ENCODE measurements around the gene CNKSR3.
"Not testable (repeated sequence)": the region's sequence is repeated elsewhere in the genome, so short reads cannot be mapped to it uniquely, and the experiment has no call there.

CNKSR3 gene

GRCh38 chr6:154526996-154527395 lies 16.5 kb upstream of the CNKSR3 start:
- no peak for DNase-seq

GRCh38 chr6:154522576-154522975 lies 12.1 kb upstream of the CNKSR3 start:
- DNase-seq: no peak

- no peak for DNase-seq
These were observed 10.9 kb upstream of the CNKSR3 start for GRCh38 chr6:154521412-154521811.

GRCh38 chr6:154520280-154520679 lies 9.8 kb upstream of the CNKSR3 start:
- no peak for DNase-seq

GRCh38 chr6:154518396-154518795 lies 7.9 kb upstream of the CNKSR3 start:
- DNase-seq: no peak

- no peak for DNase-seq
These were observed 5.8 kb upstream of the CNKSR3 start for GRCh38 chr6:154516276-154516675.

GRCh38 chr6:154515826-154516225 lies 5.3 kb upstream of the CNKSR3 start:
- no peak for DNase-seq

GRCh38 chr6:154515076-154515475 lies 4.6 kb upstream of the CNKSR3 start:
- not testable (repeated sequence) for DNase-seq

GRCh38 chr6:154514481-154514880 lies 4.0 kb upstream of the CNKSR3 start:
- DNase-seq: no peak

- no peak for DNase-seq
These were observed 3.3 kb upstream of the CNKSR3 start for GRCh38 chr6:154513601-154514320.

- DNase-seq: no peak
These were observed 1.7 kb upstream of the CNKSR3 start for GRCh38 chr6:154512201-154512600.

GRCh38 chr6:154511791-154512190 lies 1.3 kb upstream of the CNKSR3 start:
- peak; percentile 36 for DNase-seq

- peak; percentile 60 for DNase-seq
These were observed 903 bp downstream of the CNKSR3 start for GRCh38 chr6:154509421-154510143.

- peak; percentile 20 for DNase-seq
These were observed 1.7 kb downstream of the CNKSR3 start for GRCh38 chr6:154508573-154509375.

- DNase-seq: no peak
These were observed 3.2 kb downstream of the CNKSR3 start for GRCh38 chr6:154506991-154507898.

GRCh38 chr6:154506582-154506981 lies 3.9 kb downstream of the CNKSR3 start:
- DNase-seq: no peak

- no peak for DNase-seq
These were observed 4.4 kb downstream of the CNKSR3 start for GRCh38 chr6:154506108-154506507.

GRCh38 chr6:154504865-154505449 lies 5.5 kb downstream of the CNKSR3 start:
- no peak for DNase-seq

GRCh38 chr6:154504102-154504501 lies 6.4 kb downstream of the CNKSR3 start:
- DNase-seq: no peak

GRCh38 chr6:154503658-154504057 lies 6.8 kb downstream of the CNKSR3 start:
- no peak for DNase-seq

- DNase-seq: no peak
These were observed 7.9 kb downstream of the CNKSR3 start for GRCh38 chr6:154502553-154502952.

- no peak for DNase-seq
These were observed 9.0 kb downstream of the CNKSR3 start for GRCh38 chr6:154501578-154501868.
